Naive B cell (primary cell): ENCODE measurements around the gene LLGL1. TPM values are rescaled to one million over a fixed set of nuclear protein-coding genes. Genes with fewer than 3 reads are reported as not detected.

Source experiments
- ATAC-seq, 2 donors: fragments of 150-1000 bp; cut with Tn5 transposase; 2 replicates each; pipeline ENCODE4 v1.10.0; 2021; ENCODE audit warnings: low read depth in 2 of 2, mild to moderate bottlenecking in 2 of 2, moderate library complexity in 2 of 2
- DNase-seq: peaks from one replicate; pipeline ENCODE4 v3.0.0; 2022
- H3K27ac Mint-ChIP-seq, 6 donors: one replicate each; pipeline ENCODE4 v1.8.0; 2020 to 2022; ENCODE audit warnings: mild to moderate bottlenecking in 6 of 6, mixed read lengths in 6 of 6, moderate library complexity in 5 of 6, inconsistent platforms in 2 of 6
- H3K27me3 Mint-ChIP-seq, 3 donors: one replicate each; pipeline ENCODE4 v1.8.0; 2021 to 2022; ENCODE audit warnings: mixed read lengths in 3 of 3, mild to moderate bottlenecking in 1 of 3
- H3K36me3 Mint-ChIP-seq, 2 donors: one replicate each; pipeline ENCODE4 v1.8.0; 2020 to 2022; ENCODE audit warnings: mixed read lengths in 2 of 2, inconsistent platforms in 1 of 2, mild to moderate bottlenecking in 1 of 2
- H3K4me1 Mint-ChIP-seq, 3 donors: one replicate each; pipeline ENCODE4 v1.8.0; 2020 to 2022; ENCODE audit warnings: mixed read lengths in 3 of 3, inconsistent platforms in 1 of 3, mild to moderate bottlenecking in 1 of 3, moderate library complexity in 1 of 3
- H3K4me3 Mint-ChIP-seq, 8 donors: one replicate each; pipeline ENCODE4 v1.8.0; 2020 to 2022; ENCODE audit warnings: mild to moderate bottlenecking in 8 of 8, mixed read lengths in 8 of 8, moderate library complexity in 8 of 8, inconsistent platforms in 2 of 8
- H3K9me3 Mint-ChIP-seq, 7 donors: one replicate each; pipeline ENCODE4 v1.8.0; 2020 to 2022; ENCODE audit warnings: mixed read lengths in 7 of 7, mild to moderate bottlenecking in 5 of 7, inconsistent platforms in 2 of 7, moderate library complexity in 1 of 7
- polyA plus RNA-seq, 6 donors: library from polyadenylated mRNA; unstranded; fragments of 300-500 nt; fragmentation: Illumina TruSeq; gene quantifications; one replicate each; pipeline ENCODE4 v1.2.3, GENCODE V29; 2021; ENCODE audit warnings: low read depth in 6 of 6

Gene LLGL1
- polyA plus RNA-seq, 6 donors from 2014 or later = 0.38 to 1.4 (median 0.86) TPM; not detected in 1

GRCh38 chr17:18240449-18240848 lies 15.0 kb downstream of the LLGL1 start:
- no peaks in the 10 kb centered on the region for H3K4me1 Mint-ChIP-seq
- H3K9me3 Mint-ChIP-seq = no peaks in the 10 kb centered on the region
- peaks cover 0 to 13% of the 10 kb centered on the region in 2 donors for H3K36me3 Mint-ChIP-seq
- ATAC-seq (no peak), DNase-seq (no peak)
- H3K27ac Mint-ChIP-seq = peak overlapping the region in 1 of 6 donors; percentile 72
- H3K4me3 Mint-ChIP-seq = no peak overlapping the region
- no peaks in the 10 kb centered on the region for H3K27me3 Mint-ChIP-seq

- DNase-seq (no peak), ATAC-seq (no peak)
- H3K27me3 Mint-ChIP-seq = no peaks in the 10 kb centered on the region
- peak overlapping the region in 1 of 6 donors; percentile 72 for H3K27ac Mint-ChIP-seq
- no peaks in the 10 kb centered on the region for H3K9me3 Mint-ChIP-seq
- peaks cover 0 to 8% of the 10 kb centered on the region in 2 donors for H3K36me3 Mint-ChIP-seq
- no peaks in the 10 kb centered on the region for H3K4me1 Mint-ChIP-seq
- H3K4me3 Mint-ChIP-seq = no peak overlapping the region
Observed at GRCh38 chr17:18241229-18241871, 15.9 kb downstream of the LLGL1 start.

GRCh38 chr17:18245038-18245776 lies 19.8 kb downstream of the LLGL1 start:
- Mint-ChIP-seq H3K4me1 (peaks cover 6 to 8% (median 8%) of the 10 kb centered on the region in 3 donors), H3K4me3 (no peak overlapping the region), H3K9me3 (no peaks in the 10 kb centered on the region), H3K27me3 (no peaks in the 10 kb centered on the region), H3K27ac (no peak overlapping the region), H3K36me3 (peaks cover 5 to 11% of the 10 kb centered on the region in 2 donors)
- ATAC-seq (no peak), DNase-seq (no peak)

GRCh38 chr17:18246109-18246725 lies 20.8 kb downstream of the LLGL1 start:
- Mint-ChIP-seq H3K4me1 (peaks cover 6 to 8% (median 8%) of the 10 kb centered on the region in 3 donors), H3K36me3 (peaks cover 5 to 20% of the 10 kb centered on the region in 2 donors), H3K27me3 (no peaks in the 10 kb centered on the region), H3K4me3 (no peak overlapping the region), H3K9me3 (no peaks in the 10 kb centered on the region), H3K27ac (no peak overlapping the region)
- no peak for DNase-seq
- ATAC-seq = no peak

GRCh38 chr17:18246880-18247612 lies 21.6 kb downstream of the LLGL1 start:
- Mint-ChIP-seq H3K36me3 (peaks cover 5 to 20% of the 10 kb centered on the region in 2 donors), H3K9me3 (no peaks in the 10 kb centered on the region), H3K4me3 (peak overlapping the region in 1 of 8 donors; percentile 16), H3K4me1 (peaks cover 6 to 8% (median 8%) of the 10 kb centered on the region in 3 donors), H3K27ac (peak overlapping the region in 2 of 6 donors; percentile 69 to 80), H3K27me3 (no peaks in the 10 kb centered on the region)
- ATAC-seq (peak; percentile 59 to 60), DNase-seq (peak; percentile 17)

- Mint-ChIP-seq H3K36me3 (peaks cover 5 to 20% of the 10 kb centered on the region in 2 donors), H3K4me3 (no peak overlapping the region), H3K27ac (peak overlapping the region in 1 of 6 donors; percentile 19), H3K9me3 (no peaks in the 10 kb centered on the region), H3K27me3 (no peaks in the 10 kb centered on the region), H3K4me1 (peaks cover 6 to 8% (median 8%) of the 10 kb centered on the region in 3 donors)
- ATAC-seq (no peak), DNase-seq (no peak)
Observed at GRCh38 chr17:18247613-18248001, 22.2 kb downstream of the LLGL1 start.

- ATAC-seq (peak; percentile 77 to 84), DNase-seq (peak; percentile 61)
- no peak overlapping the region for H3K4me3 Mint-ChIP-seq
- no peaks in the 10 kb centered on the region for H3K9me3 Mint-ChIP-seq
- H3K4me1 Mint-ChIP-seq = peaks cover 6 to 8% (median 8%) of the 10 kb centered on the region in 3 donors
- peak overlapping the region in 3 of 6 donors; percentile 26 to 75 (median 72) for H3K27ac Mint-ChIP-seq
- no peaks in the 10 kb centered on the region for H3K27me3 Mint-ChIP-seq
- peaks cover 5 to 20% of the 10 kb centered on the region in 2 donors for H3K36me3 Mint-ChIP-seq
Observed at GRCh38 chr17:18248300-18248731, 22.9 kb downstream of the LLGL1 start.

GRCh38 chr17:18248811-18249210 lies 23.4 kb downstream of the LLGL1 start:
- no peak for DNase-seq
- ATAC-seq = no peak
- Mint-ChIP-seq H3K4me3 (no peak overlapping the region), H3K27me3 (no peaks in the 10 kb centered on the region), H3K36me3 (peaks cover 5 to 20% of the 10 kb centered on the region in 2 donors), H3K9me3 (no peaks in the 10 kb centered on the region), H3K4me1 (peaks cover 6 to 8% (median 8%) of the 10 kb centered on the region in 3 donors), H3K27ac (peak overlapping the region in 2 of 6 donors; percentile 64 to 75)

- DNase-seq = no peak
- Mint-ChIP-seq H3K27me3 (no peaks in the 10 kb centered on the region), H3K4me1 (peaks cover 8 to 12% (median 8%) of the 10 kb centered on the region in 3 donors), H3K36me3 (peaks cover 5 to 20% of the 10 kb centered on the region in 2 donors), H3K27ac (peak overlapping the region in 1 of 6 donors; percentile 49), H3K4me3 (no peak overlapping the region), H3K9me3 (no peaks in the 10 kb centered on the region)
- no peak for ATAC-seq
Observed at GRCh38 chr17:18250259-18250658, 24.8 kb downstream of the LLGL1 start.

GRCh38 chr17:18250708-18251107 lies 25.3 kb downstream of the LLGL1 start:
- H3K4me1 Mint-ChIP-seq = peaks cover 8 to 12% (median 8%) of the 10 kb centered on the region in 3 donors
- no peak overlapping the region for H3K4me3 Mint-ChIP-seq
- H3K36me3 Mint-ChIP-seq = peaks cover 5 to 20% of the 10 kb centered on the region in 2 donors
- DNase-seq (no peak), ATAC-seq (no peak)
- peak overlapping the region in 1 of 6 donors; percentile 78 for H3K27ac Mint-ChIP-seq
- no peaks in the 10 kb centered on the region for H3K9me3 Mint-ChIP-seq
- H3K27me3 Mint-ChIP-seq = no peaks in the 10 kb centered on the region

GRCh38 chr17:18251204-18251603 lies 25.8 kb downstream of the LLGL1 start:
- Mint-ChIP-seq H3K9me3 (no peaks in the 10 kb centered on the region), H3K4me3 (no peak overlapping the region), H3K4me1 (peaks cover 8 to 12% (median 11%) of the 10 kb centered on the region in 3 donors), H3K27ac (no peak overlapping the region), H3K27me3 (no peaks in the 10 kb centered on the region), H3K36me3 (peaks cover 5 to 20% of the 10 kb centered on the region in 2 donors)
- DNase-seq = no peak
- ATAC-seq = no peak

GRCh38 chr17:18252160-18252559 lies 26.7 kb downstream of the LLGL1 start:
- peaks cover 10 to 21% (median 17%) of the 10 kb centered on the region in 3 donors for H3K4me1 Mint-ChIP-seq
- no peak overlapping the region for H3K27ac Mint-ChIP-seq
- no peak overlapping the region for H3K4me3 Mint-ChIP-seq
- DNase-seq (no peak), ATAC-seq (no peak)
- peaks cover 5 to 20% of the 10 kb centered on the region in 2 donors for H3K36me3 Mint-ChIP-seq
- no peaks in the 10 kb centered on the region for H3K9me3 Mint-ChIP-seq
- H3K27me3 Mint-ChIP-seq = no peaks in the 10 kb centered on the region
